Muscle of leg (tissue), 11 donors: Measurements from ENCODE around the gene FAM3D. TPM values are rescaled to one million over a fixed set of nuclear protein-coding genes. Genes with fewer than 3 reads are reported as not detected.
"Not testable (repeated sequence)": the region's sequence is repeated elsewhere in the genome, so short reads cannot be mapped to it uniquely, and the experiment has no call there.

Source experiments
- DNase-seq: peaks from one replicate; pipeline ENCODE4 v3.0.0; 2013
- H3K27ac ChIP-seq: one replicate; pipeline ENCODE4 v1.5.1; 2013; ENCODE audit warnings: mild to moderate bottlenecking, low read length, control low read depth
- H3K27me3 ChIP-seq: one replicate; pipeline ENCODE4 v1.6.1; 2013; ENCODE audit warnings: low read length; ENCODE audit not compliant: control insufficient read depth, insufficient read depth
- H3K36me3 ChIP-seq: one replicate; pipeline ENCODE4 v1.6.1; 2013; ENCODE audit warnings: low read length; ENCODE audit not compliant: control insufficient read depth, insufficient read depth
- H3K4me1 ChIP-seq: one replicate; pipeline ENCODE4 v1.6.1; 2013; ENCODE audit warnings: low read length; ENCODE audit not compliant: control insufficient read depth, insufficient read depth
- H3K4me3 ChIP-seq: one replicate; pipeline ENCODE4 v1.5.1; 2013; ENCODE audit warnings: low read length, control low read depth
- H3K9me3 ChIP-seq: replicated peaks from 2 replicates; pipeline ENCODE4 v1.6.1; 2013; ENCODE audit warnings: low read depth, low read length; ENCODE audit not compliant: control insufficient read depth
- WGBS: methylation state at CpG from one replicate; pipeline ENCODE4 v1.1.5; 2013; ENCODE audit warnings: missing lambda C conversion rate; ENCODE audit not compliant: insufficient coverage; 5-methylcytosine and 5-hydroxymethylcytosine counted together
- polyA plus RNA-seq, 8 donors: library from polyadenylated mRNA; unstranded; fragments of 120-200 nt; gene quantifications; one replicate each; pipeline versions ENCODE4 v1.2.1 to v1.2.3, GENCODE V29; 2013; ENCODE audit warnings: inconsistent platforms in 1 of 8, low replicate concordance in 1 of 8; ENCODE audit not compliant: insufficient read length in 8 of 8, insufficient read depth in 1 of 8
- total RNA-seq: library from RNA; stranded (reverse); fragments of 120-200 nt; gene quantifications from one replicate; pipeline ENCODE4 v1.2.4, GENCODE V29; 2013

Gene FAM3D
- total and polyA plus RNA-seq, 9 donors, result 0.07 to 1.2 (median 0.39) TPM; not detected in 5

DNA sequence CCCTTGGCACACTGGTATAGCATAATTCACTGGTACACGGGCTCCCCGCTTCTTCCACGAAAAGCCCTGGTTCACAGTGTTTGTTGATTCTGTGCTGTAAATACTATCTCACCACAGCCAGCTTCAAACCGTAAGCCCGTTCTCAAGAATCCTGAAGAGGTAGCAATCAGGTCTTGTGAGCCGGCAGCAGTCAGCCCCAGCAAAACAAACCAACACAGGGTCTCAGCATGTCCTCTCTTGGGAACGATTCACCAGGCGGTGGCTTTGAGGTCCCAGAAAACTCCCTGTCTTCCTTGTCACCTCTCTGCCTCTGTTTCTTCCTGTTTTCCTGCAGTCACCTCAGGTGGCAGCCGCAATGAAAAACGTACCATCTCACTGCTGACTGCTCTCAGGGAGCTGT, 19.1 kb upstream of the FAM3D start:
- Histone ChIP-seq H3K27ac (no peak overlapping the region), H3K27me3 (no peaks in the 10 kb centered on the region), H3K4me3 (no peak overlapping the region), H3K9me3 (peaks cover 9% of the 10 kb centered on the region), H3K4me1 (peaks cover 35% of the 10 kb centered on the region), H3K36me3 (no peaks in the 10 kb centered on the region)
- no peak for DNase-seq
- 51% methylated on average over 4 of the region's 10 CpGs for WGBS

DNA sequence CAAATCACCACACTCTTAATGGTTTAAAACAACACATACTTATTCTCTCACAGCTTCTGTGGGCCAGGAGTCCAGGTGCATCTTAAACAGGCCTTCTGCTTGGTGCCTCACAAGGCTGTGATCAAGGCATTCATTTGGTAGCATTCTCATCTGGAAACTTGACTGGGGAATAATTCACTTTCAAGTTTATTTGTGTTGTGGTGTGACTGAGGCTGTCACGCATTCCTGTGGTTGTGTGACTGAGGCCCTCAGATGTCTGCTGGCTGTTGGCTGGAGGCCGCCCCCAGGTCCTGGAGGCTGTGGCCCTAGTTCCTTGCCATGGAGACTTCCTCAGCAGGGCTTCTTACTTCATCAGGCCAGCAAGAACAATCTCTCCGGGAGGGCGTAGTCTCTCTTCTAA, 16.9 kb upstream of the FAM3D start:
- DNase-seq, result no peak
- no peaks in the 10 kb centered on the region for H3K36me3 ChIP-seq
- WGBS, result 94% methylated on average over 2 of the region's 4 CpGs
- H3K9me3 ChIP-seq, result no peaks in the 10 kb centered on the region
- H3K27ac ChIP-seq, result peak overlapping the region; percentile 89
- no peaks in the 10 kb centered on the region for H3K27me3 ChIP-seq
- H3K4me1 ChIP-seq, result peaks cover 37% of the 10 kb centered on the region
- H3K4me3 ChIP-seq, result no peak overlapping the region

DNA sequence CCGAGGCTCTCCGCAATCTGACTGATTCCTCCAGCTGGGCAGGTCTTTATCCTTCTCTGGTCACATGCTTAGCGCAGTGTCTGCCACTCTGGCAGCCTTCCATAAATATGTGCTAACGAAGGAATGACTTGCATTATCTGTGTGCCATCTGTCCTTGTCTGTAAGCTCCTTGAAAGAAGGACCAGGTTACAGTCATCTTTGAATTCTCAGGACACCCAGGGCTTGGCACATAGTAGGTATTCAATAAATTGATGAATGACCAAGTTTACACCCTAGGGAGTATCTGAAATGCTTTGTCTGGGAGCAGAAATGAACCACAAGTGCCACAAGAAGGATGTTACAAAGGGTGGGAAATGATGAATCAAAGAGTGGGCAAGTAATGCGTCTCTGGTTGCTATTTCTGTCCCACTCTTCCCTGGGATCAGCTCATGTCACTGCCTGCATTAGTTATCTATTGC, 16.5 kb upstream of the FAM3D start:
- Histone ChIP-seq H3K4me1 (peaks cover 38% of the 10 kb centered on the region), H3K27me3 (no peaks in the 10 kb centered on the region), H3K4me3 (no peak overlapping the region), H3K9me3 (no peaks in the 10 kb centered on the region), H3K36me3 (no peaks in the 10 kb centered on the region), H3K27ac (peak overlapping the region; percentile 89)
- 86% methylated on average over 2 of the region's 5 CpGs for WGBS
- DNase-seq, result peak; percentile 90

DNA sequence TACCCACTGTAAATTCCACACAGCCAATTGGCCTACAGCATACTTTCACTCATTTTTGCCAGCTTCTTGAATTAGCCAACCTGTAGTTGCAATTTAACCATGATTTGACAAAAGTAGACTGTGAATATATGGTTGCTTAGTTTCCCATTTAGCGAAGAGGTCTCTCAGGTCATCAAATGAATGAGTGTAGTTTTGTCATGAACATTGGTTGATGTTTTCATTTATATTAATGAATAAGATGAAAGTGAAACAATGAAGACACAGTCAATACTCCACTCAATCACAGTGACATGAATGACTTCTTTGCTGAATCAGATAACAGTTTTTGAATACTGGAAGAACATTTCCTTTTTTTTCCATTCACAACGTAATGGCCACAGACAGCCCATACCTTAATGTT, 15.3 kb upstream of the FAM3D start:
- Histone ChIP-seq H3K27ac (no peak overlapping the region), H3K9me3 (peaks cover 2% of the 10 kb centered on the region), H3K4me3 (no peak overlapping the region), H3K4me1 (peaks cover 38% of the 10 kb centered on the region), H3K36me3 (no peaks in the 10 kb centered on the region), H3K27me3 (no peaks in the 10 kb centered on the region)
- no peak for DNase-seq
- 67% methylated on average over 1 of the region's 2 CpGs for WGBS

DNA sequence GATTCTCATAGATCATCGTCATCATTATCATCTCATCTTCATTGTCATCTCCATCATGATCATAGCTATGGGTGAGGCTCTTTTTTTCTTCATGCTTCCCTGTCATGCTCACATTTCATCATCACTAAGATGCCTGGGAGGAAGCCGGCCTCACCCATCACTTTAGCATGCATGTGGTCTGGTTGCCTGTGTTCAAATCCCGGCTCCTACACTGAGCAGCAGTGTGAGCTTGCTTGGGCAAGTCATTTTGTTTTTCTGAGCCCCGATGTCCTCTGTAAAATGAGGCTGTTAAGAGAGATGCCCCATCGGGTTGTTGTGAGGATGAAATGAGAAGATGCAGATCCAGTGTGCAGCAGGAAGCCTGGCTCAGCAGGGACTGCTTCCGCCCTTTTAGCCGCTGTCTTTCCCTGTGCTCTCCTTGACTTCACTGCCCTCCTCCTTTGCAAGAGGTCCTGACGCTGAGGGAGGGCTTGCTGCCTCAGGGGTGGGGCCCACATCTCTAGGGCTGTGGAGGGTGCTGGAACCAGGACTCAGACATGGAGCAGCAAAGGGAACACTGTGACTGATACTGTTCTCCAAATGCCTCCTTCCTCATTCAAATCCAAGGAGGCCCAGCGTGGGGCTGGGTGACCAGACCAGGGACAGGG, 14.4 kb upstream of the FAM3D start:
- no peak overlapping the region for H3K27ac ChIP-seq
- peaks cover 2% of the 10 kb centered on the region for H3K9me3 ChIP-seq
- no peak overlapping the region for H3K4me3 ChIP-seq
- no peaks in the 10 kb centered on the region for H3K27me3 ChIP-seq
- peaks cover 38% of the 10 kb centered on the region for H3K4me1 ChIP-seq
- no peak for DNase-seq
- 88% methylated on average over 3 of the region's 9 CpGs for WGBS
- H3K36me3 ChIP-seq, result no peaks in the 10 kb centered on the region

DNA sequence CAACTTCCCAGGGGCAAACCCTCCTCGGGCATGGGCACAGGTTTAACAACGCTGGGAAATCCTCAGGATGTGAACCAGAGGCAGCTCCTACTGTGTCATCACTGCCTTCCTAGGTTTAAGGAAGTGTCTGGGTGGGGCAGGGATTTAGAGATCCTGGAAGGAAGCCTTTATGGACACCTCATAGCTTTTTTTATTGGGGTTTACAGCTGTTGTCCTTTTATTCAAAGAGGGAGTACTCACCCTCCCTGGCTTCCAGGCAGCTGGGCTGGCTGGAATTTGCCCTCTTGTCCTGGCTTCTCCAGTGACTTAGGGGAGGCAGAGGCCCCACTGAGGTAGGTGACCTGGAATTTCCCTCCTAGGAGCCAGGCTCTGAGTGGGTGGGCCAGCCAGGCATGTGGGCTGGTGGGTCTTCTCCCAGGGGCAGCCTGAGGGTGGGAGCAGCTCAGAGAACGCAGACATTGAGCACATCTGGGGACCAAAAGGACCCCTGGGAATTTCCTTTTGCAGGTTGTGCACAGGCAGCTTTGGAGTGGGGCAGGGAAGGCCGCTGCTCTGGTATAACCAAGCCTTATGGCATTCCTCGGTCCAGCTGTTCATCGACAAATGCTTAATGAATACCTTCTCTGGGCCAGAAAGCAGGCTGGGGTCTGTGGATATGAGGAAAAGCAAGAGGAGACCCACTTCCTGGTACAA, 13.5 kb upstream of the FAM3D start:
- Histone ChIP-seq H3K27ac (peak overlapping the region; percentile 88), H3K4me1 (peaks cover 38% of the 10 kb centered on the region), H3K9me3 (peaks cover 2% of the 10 kb centered on the region), H3K27me3 (no peaks in the 10 kb centered on the region), H3K36me3 (no peaks in the 10 kb centered on the region), H3K4me3 (no peak overlapping the region)
- 46% methylated on average over 4 of the region's 6 CpGs for WGBS
- peak; percentile 60 for DNase-seq

DNA sequence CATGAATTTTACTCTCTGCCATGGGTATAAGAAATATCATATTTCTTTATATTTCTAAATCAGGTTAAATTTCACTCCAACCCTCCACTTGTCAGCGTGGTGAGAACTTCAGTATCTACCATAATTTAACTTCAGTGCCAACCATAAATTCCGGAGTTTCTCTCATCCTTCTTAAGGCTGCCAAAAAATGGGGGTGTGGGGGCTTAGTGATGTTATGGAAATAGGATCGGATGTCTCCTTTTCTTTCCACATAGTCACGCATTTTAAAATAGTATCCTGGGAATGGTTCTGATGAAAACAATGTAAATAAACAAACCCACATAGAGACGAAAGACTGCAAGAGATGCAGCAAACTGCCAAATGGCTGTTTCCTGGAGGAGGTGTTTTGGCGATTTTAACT, 12.9 kb upstream of the FAM3D start:
- Histone ChIP-seq H3K27me3 (no peaks in the 10 kb centered on the region), H3K9me3 (peaks cover 2% of the 10 kb centered on the region), H3K36me3 (no peaks in the 10 kb centered on the region), H3K4me3 (no peak overlapping the region), H3K27ac (peak overlapping the region; percentile 88), H3K4me1 (peaks cover 38% of the 10 kb centered on the region)
- no CpG with 5 or more reads among the region's 6 CpGs for WGBS
- peak; percentile 81 for DNase-seq

DNA sequence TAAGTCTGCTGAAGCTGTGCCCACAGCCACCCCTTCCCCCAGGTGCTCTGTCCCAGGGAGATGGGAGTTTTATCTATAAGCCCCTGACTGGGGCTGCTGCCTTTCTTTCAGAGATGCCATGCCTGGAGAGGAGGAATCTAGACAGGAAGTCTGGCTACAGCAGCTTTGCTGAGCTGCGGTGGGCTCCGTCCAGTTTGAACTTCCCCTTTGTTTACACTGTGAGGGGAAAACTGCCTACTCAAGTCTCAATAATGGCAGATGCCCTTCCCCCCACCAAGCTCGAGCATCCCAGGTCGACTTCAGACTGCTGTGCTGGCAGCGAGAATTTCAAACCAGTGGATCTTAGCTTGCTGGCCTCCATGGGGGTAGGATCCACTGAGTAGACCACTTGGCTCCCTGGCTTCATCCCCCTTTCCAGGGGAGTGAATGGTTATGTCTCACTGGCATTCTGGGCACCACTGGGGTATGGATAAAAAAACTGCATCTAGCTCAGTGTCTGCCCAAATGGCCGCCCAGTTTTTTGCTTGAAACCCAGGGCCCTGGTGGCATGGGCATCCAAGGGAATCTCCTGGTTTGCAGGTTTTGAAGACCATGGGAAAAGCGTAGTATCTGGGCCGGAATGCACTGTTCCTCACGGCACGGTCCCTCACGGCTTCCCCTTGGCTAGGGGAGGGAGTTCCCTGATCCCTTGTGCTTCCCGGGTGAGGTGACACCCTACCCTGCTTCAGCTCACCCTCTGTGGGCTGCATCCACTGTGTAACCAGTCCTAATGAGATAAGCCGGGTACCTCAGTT, 11.8 kb upstream of the FAM3D start:
- not testable (repeated sequence) for H3K27me3 ChIP-seq, H3K4me3 ChIP-seq, H3K9me3 ChIP-seq, H3K36me3 ChIP-seq, H3K27ac ChIP-seq
- WGBS, result 85% methylated on average over 5 of the region's 13 CpGs
- peak; percentile 35 for DNase-seq
- H3K4me1 ChIP-seq, result peaks cover 29% of the 10 kb centered on the region

DNA sequence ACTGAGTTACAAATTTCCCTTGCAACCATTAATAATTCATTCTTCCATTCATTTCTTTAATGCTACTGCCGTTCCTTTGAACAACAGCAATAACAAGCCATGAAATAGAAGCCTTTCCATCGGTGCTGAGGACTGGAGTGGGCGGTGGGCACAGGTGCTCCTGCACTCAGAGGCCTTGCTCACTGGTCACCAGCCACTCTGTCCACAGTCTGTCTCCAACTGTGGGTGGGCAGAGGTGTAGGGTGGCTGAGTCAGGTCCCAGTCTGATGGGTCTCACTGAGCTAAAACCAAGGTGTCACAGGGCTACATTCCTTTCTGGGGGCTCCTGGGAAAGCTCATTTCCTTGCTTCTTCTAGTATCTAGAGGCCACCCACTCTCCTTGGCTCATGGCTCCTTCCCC, 6.3 kb upstream of the FAM3D start:
- no peak for DNase-seq
- Histone ChIP-seq H3K36me3 (no peaks in the 10 kb centered on the region), H3K4me1 (peaks cover 4% of the 10 kb centered on the region), H3K27ac (no peak overlapping the region), H3K27me3 (no peaks in the 10 kb centered on the region), H3K9me3 (peaks cover 2% of the 10 kb centered on the region), H3K4me3 (no peak overlapping the region)
- 90% methylated on average over 3 of the region's 3 CpGs for WGBS

DNA sequence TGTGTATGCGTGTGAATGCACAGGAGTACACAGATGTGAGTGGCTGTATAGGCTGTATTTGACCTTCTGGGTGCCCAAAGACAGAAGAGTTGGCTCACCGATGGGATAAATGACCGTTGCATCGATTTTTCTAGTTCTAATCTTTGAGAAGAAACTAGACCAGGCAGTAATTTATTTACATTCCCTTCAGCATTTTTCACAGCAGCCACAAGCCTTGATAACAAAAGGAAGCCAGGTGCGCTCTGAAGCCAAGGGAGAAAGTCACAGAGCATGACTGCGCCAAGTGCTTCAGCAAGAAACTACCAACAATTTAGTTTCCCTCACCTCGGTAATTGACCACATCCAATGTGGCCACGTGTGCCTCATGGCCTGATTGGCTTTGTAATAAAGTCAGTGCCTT, 5.9 kb upstream of the FAM3D start:
- Histone ChIP-seq H3K4me3 (no peak overlapping the region), H3K4me1 (peaks cover 4% of the 10 kb centered on the region), H3K27ac (no peak overlapping the region), H3K9me3 (peaks cover under 1% of the 10 kb centered on the region), H3K27me3 (no peaks in the 10 kb centered on the region), H3K36me3 (no peaks in the 10 kb centered on the region)
- no peak for DNase-seq
- WGBS, result 88% methylated on average over 1 of the region's 8 CpGs
